Immature natural killer cell (primary cell): ENCODE results near the gene NLRP1. TPM values are rescaled to one million over a fixed set of nuclear protein-coding genes. Genes with fewer than 3 reads are reported as not detected.

Source experiments
- DNase-seq, 3 donors: peaks; one replicate each; pipeline ENCODE4 v3.0.0; 2022; ENCODE audit warnings: mixed read lengths in 1 of 3
- H3K27ac Mint-ChIP-seq, 6 donors: one replicate each; pipeline ENCODE4 v1.8.0; 2020; ENCODE audit warnings: mixed read lengths in 6 of 6, mild to moderate bottlenecking in 5 of 6, inconsistent platforms in 4 of 6, moderate library complexity in 3 of 6
- H3K27me3 Mint-ChIP-seq, 3 donors: one replicate each; pipeline ENCODE4 v1.8.0; 2020 to 2021; ENCODE audit warnings: low read depth in 3 of 3, mild to moderate bottlenecking in 3 of 3, mixed read lengths in 3 of 3, moderate library complexity in 3 of 3, inconsistent platforms in 1 of 3
- H3K36me3 Mint-ChIP-seq, 3 donors: one replicate each; pipeline ENCODE4 v1.8.0; 2020; ENCODE audit warnings: mixed read lengths in 3 of 3, inconsistent platforms in 2 of 3, mild to moderate bottlenecking in 2 of 3
- H3K4me1 Mint-ChIP-seq, 2 donors: one replicate each; pipeline ENCODE4 v1.8.0; 2020; ENCODE audit warnings: inconsistent platforms in 2 of 2, mild to moderate bottlenecking in 2 of 2, mixed read lengths in 2 of 2, moderate library complexity in 1 of 2
- H3K4me3 Mint-ChIP-seq, 5 donors: one replicate each; pipeline ENCODE4 v1.8.0; 2020; ENCODE audit warnings: mild to moderate bottlenecking in 5 of 5, mixed read lengths in 5 of 5, inconsistent platforms in 3 of 5, moderate library complexity in 3 of 5
- H3K9me3 Mint-ChIP-seq, 6 donors: one replicate each; pipeline ENCODE4 v1.8.0; 2020; ENCODE audit warnings: mild to moderate bottlenecking in 6 of 6, mixed read lengths in 6 of 6, inconsistent platforms in 4 of 6, moderate library complexity in 3 of 6
- polyA plus RNA-seq, 3 donors: library from polyadenylated mRNA; unstranded; fragments of 300-500 nt; fragmentation: Illumina TruSeq; gene quantifications; one replicate each; pipeline ENCODE4 v1.2.3, GENCODE V29; 2021

NLRP1 gene
- polyA plus RNA-seq, 3 donors from 2014 or later, result 7.9 to 31.7 (median 10.5) TPM

DNA sequence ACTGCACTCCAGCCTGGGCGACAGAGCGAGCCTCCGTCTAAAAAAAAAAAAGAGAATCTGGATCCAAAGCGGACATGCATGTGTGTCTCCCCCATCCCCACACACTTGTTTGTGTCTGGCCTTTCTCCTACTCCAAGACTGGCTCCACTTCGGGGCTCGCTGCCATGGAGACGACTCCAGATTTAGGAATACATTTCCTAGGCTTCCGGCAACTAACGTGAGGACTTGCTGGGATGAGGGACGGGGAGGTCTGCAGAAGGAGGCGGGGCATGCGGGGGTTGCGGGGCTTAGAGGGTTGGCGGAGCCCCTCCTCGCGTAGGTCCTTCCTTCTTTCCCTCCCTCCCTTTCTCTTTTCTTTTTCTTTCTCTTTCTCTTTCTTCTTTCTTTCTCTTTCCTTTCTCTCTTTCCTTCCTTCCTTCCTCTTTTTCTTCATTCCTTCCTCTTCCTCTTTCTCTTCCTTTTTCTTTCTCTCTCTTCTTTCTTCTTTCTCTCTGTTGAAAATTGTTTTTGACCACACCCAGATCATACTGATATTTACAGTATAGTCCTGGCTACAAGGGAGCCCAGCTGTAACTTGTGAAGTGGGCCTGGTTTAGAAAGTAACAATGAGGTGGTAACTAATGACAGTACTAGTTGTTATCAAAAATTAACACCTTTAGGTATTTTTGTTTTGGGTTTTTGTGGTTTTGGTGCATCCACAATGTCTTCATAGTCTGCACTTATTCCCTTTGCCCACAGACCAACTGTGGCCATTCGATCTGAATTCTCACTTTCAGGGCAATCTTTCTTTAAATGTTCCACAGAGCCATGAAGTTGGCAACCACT lies 72.7 kb downstream of the NLRP1 start:
- Mint-ChIP-seq H3K4me1 (peaks cover 37 to 41% of the 10 kb centered on the region in 2 donors), H3K27ac (peak overlapping the region; percentile 81 to 94 (median 91)), H3K36me3 (peaks cover 30 to 57% (median 39%) of the 10 kb centered on the region in 3 donors), H3K27me3 (peaks cover 0 to 15% (median 7%) of the 10 kb centered on the region in 3 donors), H3K9me3 (no peaks in the 10 kb centered on the region), H3K4me3 (peak overlapping the region; percentile 53 to 83 (median 68))
- peak; percentile 58 to 69 (median 62) for DNase-seq

DNA sequence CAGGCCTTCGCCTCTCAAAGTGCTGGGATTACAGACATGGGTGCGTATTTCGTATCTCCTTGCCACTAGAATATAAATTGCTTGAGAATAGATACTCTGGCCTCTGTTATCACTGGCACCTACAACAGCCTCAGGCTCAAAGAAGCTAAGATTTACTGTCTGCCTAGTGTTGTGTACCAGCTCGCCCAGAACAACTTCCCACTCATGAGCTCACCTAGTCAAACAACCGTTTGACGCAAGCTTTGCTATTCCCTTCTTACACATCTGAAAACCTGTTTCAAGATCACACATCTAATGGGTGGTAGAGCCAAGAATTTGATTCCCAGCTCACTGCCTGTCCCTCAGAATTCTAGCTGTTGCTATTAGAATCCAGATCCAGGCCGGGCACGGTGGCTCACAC lies 73.5 kb downstream of the NLRP1 start:
- Mint-ChIP-seq H3K27me3 (peaks cover 0 to 15% (median 7%) of the 10 kb centered on the region in 3 donors), H3K36me3 (peaks cover 26 to 51% (median 38%) of the 10 kb centered on the region in 3 donors), H3K4me1 (peaks cover 37 to 41% of the 10 kb centered on the region in 2 donors), H3K9me3 (no peaks in the 10 kb centered on the region), H3K27ac (peak overlapping the region in 1 of 6 donors; percentile 28), H3K4me3 (peak overlapping the region in 1 of 5 donors; percentile 7)
- DNase-seq, result no peak

DNA sequence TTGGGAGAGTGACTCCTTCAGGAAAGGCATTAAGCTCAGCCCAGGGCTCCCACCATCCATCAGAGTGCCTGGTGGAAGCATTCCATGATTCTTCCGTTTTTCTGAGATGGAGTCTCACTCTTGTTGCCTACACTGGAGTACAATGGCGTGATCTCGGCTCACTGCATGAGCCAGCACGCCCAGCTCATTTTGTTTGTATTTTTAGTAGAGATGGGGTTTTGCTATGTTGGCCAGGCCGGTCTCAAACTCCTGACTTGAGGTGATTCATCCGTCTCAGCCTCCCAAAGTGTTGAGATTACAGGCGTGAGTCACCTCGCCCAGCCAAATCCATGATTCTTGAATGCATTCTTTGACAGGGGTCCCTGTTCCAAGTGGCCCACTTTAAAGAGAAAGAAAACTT lies 74.8 kb downstream of the NLRP1 start:
- peaks cover 15 to 40% (median 34%) of the 10 kb centered on the region in 3 donors for H3K36me3 Mint-ChIP-seq

DNA sequence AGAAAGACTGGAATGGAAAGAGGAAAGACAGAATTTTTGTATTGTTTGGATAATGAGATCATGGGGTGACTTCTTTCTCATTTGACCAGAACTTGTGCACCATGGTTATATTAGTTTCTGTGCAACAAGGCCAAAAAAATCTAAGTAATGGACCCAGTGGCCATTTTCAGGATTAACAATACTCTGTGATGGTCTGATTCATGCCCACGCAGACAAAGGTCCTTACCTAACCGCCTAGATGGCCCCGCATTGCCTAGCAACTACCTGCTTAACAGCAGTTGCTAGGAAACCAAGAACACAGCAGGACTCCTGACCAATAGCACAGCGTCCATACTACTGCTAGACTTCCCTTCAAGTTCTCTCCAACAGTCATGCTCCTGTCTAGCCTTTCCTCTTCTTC lies 75.5 kb downstream of the NLRP1 start:
- DNase-seq, result no peak
- peak overlapping the region in 1 of 5 donors; percentile 46 for H3K4me3 Mint-ChIP-seq
- H3K27ac Mint-ChIP-seq, result peak overlapping the region in 1 of 6 donors; percentile 34
- peaks cover 0 to 12% (median 7%) of the 10 kb centered on the region in 3 donors for H3K27me3 Mint-ChIP-seq
- H3K4me1 Mint-ChIP-seq, result peaks cover 30% of the 10 kb centered on the region in 2 donors
- H3K36me3 Mint-ChIP-seq, result peaks cover 12 to 39% (median 34%) of the 10 kb centered on the region in 3 donors
- H3K9me3 Mint-ChIP-seq, result no peaks in the 10 kb centered on the region

More for the DNA sequence above, 74.8 kb downstream of the NLRP1 start:
- Mint-ChIP-seq H3K27me3 (peaks cover 0 to 12% (median 7%) of the 10 kb centered on the region in 3 donors), H3K9me3 (no peaks in the 10 kb centered on the region), H3K27ac (peak overlapping the region in 1 of 6 donors; percentile 2), H3K4me1 (peaks cover 35 to 37% of the 10 kb centered on the region in 2 donors), H3K4me3 (no peak overlapping the region)
- no peak for DNase-seq

DNA sequence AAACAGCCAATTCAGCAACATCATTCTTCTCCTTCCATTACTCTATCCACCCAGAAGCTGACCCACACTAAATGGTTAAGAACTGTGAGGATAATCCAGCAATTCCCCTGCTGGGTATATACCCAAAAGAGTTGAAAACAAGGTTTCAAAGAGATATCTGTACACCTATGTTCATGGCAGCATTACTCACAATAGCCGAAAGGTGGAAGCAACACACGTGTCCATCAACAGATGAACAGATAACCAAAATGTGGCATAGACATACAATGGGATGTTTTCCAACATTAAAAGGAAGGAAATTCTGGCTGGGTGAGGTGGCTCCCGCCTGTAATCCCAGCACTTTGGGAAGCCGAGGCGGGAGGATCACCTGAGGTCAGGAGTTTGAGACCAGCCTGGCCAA lies 78.0 kb downstream of the NLRP1 start:
- peaks cover 10 to 12% of the 10 kb centered on the region in 2 donors for H3K4me1 Mint-ChIP-seq
- H3K27ac Mint-ChIP-seq, result no peak overlapping the region
- peaks cover 12 to 34% (median 30%) of the 10 kb centered on the region in 3 donors for H3K36me3 Mint-ChIP-seq
- DNase-seq, result no peak
- no peak overlapping the region for H3K4me3 Mint-ChIP-seq
- H3K9me3 Mint-ChIP-seq, result no peaks in the 10 kb centered on the region
- H3K27me3 Mint-ChIP-seq, result peaks cover 0 to 4% (median 2%) of the 10 kb centered on the region in 3 donors

DNA sequence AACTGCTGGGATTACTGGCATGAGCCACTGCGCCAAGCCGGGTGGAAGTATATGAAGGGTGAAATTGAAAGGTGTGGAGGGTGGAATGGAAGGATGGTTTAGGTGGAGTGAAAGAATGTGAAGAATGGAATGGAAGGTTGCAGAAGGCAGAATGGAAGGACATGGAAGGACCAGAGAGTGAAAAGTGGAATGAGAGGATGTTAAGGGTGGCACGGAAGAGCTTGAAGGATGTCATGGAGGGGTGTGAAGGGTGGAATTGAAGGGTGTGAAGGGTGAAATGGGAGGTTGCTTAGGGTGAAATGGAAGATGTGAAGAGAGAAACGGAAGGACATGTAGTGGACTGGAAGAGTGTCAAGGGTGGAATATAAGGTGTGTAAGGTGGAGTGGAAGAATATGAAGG lies 81.8 kb downstream of the NLRP1 start:
- peak overlapping the region in 1 of 5 donors; percentile 3 for H3K4me3 Mint-ChIP-seq
- DNase-seq, result no peak
- H3K36me3 Mint-ChIP-seq, result peaks cover 16 to 25% (median 17%) of the 10 kb centered on the region in 3 donors
- H3K27me3 Mint-ChIP-seq, result peaks cover 0 to 9% (median 6%) of the 10 kb centered on the region in 3 donors
- peak overlapping the region in 3 of 6 donors; percentile 15 to 86 (median 59) for H3K27ac Mint-ChIP-seq
- H3K9me3 Mint-ChIP-seq, result no peaks in the 10 kb centered on the region
- H3K4me1 Mint-ChIP-seq, result peaks cover 26 to 35% of the 10 kb centered on the region in 2 donors

DNA sequence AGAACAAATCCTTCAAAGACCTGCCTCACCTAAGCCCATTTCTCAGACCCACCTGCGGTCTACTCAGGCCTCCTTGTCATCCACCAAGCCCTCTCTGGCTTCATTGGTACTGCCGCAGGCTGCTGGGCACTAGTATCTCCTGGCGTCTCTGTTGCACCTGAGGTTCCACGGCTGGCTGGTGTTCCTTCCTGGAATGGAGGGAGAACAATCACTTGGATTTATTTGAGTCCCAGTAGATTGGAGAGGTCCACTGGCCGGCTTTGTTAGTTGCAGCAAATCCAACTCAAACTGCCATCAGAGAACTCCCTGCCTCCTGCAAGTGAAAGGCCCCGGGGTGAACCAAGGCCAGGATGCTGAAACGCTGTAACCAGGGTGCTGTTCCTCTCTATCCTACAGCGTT lies 82.6 kb downstream of the NLRP1 start:
- Mint-ChIP-seq H3K27ac (peak overlapping the region; percentile 21 to 86 (median 78)), H3K9me3 (no peaks in the 10 kb centered on the region), H3K27me3 (peaks cover 0 to 9% (median 6%) of the 10 kb centered on the region in 3 donors), H3K4me1 (peaks cover 26 to 35% of the 10 kb centered on the region in 2 donors), H3K4me3 (peak overlapping the region; percentile 49 to 92 (median 72)), H3K36me3 (peaks cover 14 to 22% (median 16%) of the 10 kb centered on the region in 3 donors)
- no peak for DNase-seq

DNA sequence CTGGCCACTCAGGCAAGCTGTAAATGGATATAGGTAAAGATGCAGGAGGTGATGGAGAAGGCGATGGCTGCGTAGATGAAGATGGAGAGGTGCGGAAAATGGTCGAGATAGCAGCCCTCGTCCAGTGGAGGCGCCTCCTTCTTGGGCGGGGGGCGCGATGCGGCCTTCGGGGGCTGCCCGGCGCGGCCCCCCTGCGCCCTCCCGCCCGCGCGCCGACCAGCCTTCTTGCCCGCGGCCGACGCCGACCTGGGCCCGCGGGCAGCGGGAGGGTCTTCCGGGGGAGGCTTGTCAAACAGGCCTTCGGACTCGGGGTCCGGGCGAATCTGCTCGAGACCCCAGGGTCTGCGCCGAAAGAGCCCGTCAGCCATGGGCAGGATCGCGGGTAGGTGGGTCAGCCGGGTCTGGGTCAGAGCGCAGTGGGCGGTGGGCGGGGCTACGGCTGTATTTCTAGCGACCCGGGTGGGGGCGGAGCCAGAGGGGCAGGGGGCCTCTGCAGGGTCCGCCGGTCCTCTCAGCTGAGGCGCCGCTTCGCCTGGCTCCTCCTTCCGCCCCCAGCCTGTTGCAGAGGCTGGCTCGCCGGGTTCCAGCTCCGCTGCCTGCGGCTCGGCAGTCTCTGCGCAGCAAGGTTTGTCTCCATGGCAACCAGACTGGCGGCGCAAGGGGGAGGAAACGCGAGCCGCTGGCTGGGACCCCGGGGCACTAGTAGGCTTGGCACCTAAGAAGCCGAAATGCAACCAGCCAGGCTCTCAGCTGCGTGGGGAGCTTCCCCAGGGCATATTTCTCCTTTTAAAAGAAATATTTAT lies 83.5 kb downstream of the NLRP1 start:
- H3K9me3 Mint-ChIP-seq, result no peaks in the 10 kb centered on the region
- peaks cover 0 to 9% (median 7%) of the 10 kb centered on the region in 3 donors for H3K27me3 Mint-ChIP-seq
- H3K36me3 Mint-ChIP-seq, result peaks cover 12 to 19% (median 14%) of the 10 kb centered on the region in 3 donors
- peak overlapping the region; percentile 92 to 97 (median 93) for H3K4me3 Mint-ChIP-seq
- DNase-seq, result peak; percentile 77 to 81 (median 81)
- H3K27ac Mint-ChIP-seq, result peak overlapping the region; percentile 79 to 93 (median 88)
- H3K4me1 Mint-ChIP-seq, result peaks cover 26 to 35% of the 10 kb centered on the region in 2 donors

DNA sequence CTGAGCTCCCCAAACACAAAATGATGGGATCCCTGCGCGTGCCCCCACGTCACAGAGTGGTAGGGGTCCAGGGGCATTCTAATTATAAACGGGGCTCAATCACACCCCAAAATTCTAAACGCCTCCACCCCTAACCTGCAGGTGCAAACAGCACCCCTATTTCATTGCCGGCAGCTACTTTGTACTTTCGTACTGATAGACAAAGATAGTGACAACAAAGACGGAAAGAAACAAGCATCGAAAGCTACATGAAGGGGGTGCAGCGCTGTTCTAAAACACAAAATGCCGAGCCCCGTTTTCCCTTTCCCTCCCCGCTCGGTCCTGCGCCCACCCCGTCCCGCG lies 84.1 kb downstream of the NLRP1 start:
- peak overlapping the region; percentile 72 to 93 (median 88) for H3K27ac Mint-ChIP-seq
- H3K9me3 Mint-ChIP-seq, result no peaks in the 10 kb centered on the region
- peak overlapping the region; percentile 92 to 97 (median 93) for H3K4me3 Mint-ChIP-seq
- peaks cover 0 to 9% (median 8%) of the 10 kb centered on the region in 3 donors for H3K27me3 Mint-ChIP-seq
- peaks cover 26 to 35% of the 10 kb centered on the region in 2 donors for H3K4me1 Mint-ChIP-seq
- DNase-seq, result no peak
- H3K36me3 Mint-ChIP-seq, result peaks cover 9 to 19% (median 14%) of the 10 kb centered on the region in 3 donors

DNA sequence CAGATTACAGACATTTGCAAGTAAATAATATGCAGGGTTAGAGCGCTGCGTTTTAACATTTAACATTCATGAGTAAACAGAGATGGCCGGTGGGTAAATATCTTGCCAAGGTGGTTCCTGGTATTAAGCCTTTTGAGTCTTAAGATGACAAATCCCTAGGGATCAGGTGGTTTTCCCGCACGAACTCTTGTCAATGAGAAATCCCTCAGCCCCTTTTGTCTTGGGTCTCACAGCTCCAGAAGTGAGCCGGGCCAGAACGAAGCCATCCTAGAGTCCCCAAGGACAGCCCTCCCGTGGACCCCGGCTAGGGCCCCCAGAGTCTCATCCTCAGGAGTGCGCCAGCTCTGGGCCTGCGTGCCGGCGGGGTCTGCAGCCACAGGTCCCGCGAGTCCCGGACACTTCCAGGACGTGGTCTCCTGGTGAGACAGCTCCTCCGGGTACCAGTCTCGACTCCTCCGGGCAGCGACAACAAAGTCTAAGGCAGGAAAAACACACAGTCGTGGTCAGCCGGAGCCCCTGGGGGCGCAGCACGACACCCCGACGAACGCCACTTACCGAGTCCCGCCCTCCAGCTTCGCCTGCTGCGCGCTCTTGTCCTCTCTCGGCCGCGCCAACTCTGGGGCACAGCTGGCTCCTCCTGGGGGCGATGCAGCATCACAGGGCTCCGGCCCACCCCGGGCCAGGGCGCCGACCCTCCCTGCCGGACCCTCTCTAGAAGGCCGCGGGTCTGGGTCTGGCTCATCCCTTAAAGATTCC lies 84.7 kb downstream of the NLRP1 start:
- Mint-ChIP-seq H3K27me3 (peaks cover 0 to 9% (median 8%) of the 10 kb centered on the region in 3 donors), H3K36me3 (peaks cover 9 to 19% (median 14%) of the 10 kb centered on the region in 3 donors), H3K9me3 (no peaks in the 10 kb centered on the region), H3K4me1 (peaks cover 26 to 35% of the 10 kb centered on the region in 2 donors), H3K4me3 (peak overlapping the region; percentile 92 to 97 (median 93)), H3K27ac (peak overlapping the region in 2 of 6 donors; percentile 8 to 72)
- DNase-seq, result no peak

DNA sequence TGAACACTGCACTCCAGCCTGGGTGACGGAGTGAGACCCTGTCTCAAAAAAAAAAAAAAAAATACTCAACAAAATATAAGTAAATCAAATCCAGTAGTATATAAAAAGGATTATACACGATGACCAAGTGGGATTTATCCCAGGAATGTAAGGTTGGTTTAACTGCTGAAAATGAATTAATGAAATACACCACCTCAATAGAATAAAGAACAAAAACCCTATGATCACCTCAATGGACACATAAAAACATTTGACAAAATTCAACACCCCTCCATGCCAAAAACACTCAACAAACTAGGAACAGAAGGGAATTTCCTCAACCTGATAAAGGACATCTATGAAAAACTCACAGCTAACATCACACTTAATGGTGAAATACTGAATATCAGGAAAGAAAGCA lies 91.3 kb downstream of the NLRP1 start:
- H3K9me3 Mint-ChIP-seq, result peaks cover 0 to 2% (median 0%) of the 10 kb centered on the region in 6 donors
- no peak overlapping the region for H3K27ac Mint-ChIP-seq
- peaks cover 5 to 13% of the 10 kb centered on the region in 2 donors for H3K4me1 Mint-ChIP-seq
- H3K27me3 Mint-ChIP-seq, result peaks cover 0 to 2% (median 2%) of the 10 kb centered on the region in 3 donors
- H3K4me3 Mint-ChIP-seq, result no peak overlapping the region
- no peak for DNase-seq
- H3K36me3 Mint-ChIP-seq, result peaks cover 10 to 18% (median 12%) of the 10 kb centered on the region in 3 donors

DNA sequence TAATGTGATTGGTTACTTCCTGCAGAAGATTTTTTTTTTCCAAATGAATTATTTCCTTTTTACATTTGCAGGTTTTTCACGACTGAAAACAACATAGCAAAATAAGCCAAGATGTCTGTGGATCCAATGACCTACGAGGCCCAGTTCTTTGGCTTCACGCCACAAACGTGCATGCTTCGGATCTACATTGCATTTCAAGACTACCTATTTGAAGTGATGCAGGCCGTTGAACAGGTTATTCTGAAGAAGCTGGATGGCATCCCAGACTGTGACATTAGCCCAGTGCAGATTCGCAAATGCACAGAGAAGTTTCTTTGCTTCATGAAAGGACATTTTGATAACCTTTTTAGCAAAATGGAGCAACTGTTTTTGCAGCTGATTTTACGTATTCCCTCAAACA lies 95.6 kb downstream of the NLRP1 start:
- Mint-ChIP-seq H3K4me3 (peak overlapping the region in 1 of 5 donors; percentile 54), H3K4me1 (peaks cover 41 to 52% of the 10 kb centered on the region in 2 donors), H3K36me3 (peaks cover 10 to 20% (median 14%) of the 10 kb centered on the region in 3 donors), H3K9me3 (peaks cover 0 to 2% (median 0%) of the 10 kb centered on the region in 6 donors), H3K27me3 (peaks cover 10 to 17% (median 10%) of the 10 kb centered on the region in 3 donors), H3K27ac (peak overlapping the region in 2 of 6 donors; percentile 70 to 98)
- DNase-seq, result no peak
